ENCODE data around the gene KCNC4.

The KCNC4 gene

DNA sequence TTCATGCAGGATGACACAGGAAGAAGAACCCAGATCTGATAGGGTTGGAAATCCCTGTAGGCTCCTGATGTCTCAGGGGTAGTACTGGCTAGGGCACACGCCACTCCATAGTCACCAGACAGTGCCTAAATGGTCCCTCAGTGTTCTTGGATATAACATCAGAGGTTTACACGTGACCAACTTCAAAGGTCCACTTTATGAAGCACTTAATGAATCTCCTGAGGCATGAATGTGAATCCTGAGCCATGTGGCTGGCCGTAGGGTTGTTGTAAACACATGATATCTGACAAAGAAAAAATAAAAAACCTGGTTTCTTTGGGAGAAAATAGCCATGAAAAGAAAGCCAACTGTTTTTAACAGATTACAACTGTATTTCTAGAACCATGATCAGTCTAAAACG, 32.3 kb upstream of the KCNC4 start:
- H3K9me3 ChIP-seq (ENCODE audit: control insufficient read depth, insufficient read depth, low read length), result no peaks in the 10 kb centered on the region
- H3K4me1 ChIP-seq (ENCODE audit: insufficient read depth, low read length), result peaks cover 6% of the 10 kb centered on the region
- no peak overlapping the region for H3K9ac ChIP-seq (ENCODE audit: low read depth, low read length)

DNA sequence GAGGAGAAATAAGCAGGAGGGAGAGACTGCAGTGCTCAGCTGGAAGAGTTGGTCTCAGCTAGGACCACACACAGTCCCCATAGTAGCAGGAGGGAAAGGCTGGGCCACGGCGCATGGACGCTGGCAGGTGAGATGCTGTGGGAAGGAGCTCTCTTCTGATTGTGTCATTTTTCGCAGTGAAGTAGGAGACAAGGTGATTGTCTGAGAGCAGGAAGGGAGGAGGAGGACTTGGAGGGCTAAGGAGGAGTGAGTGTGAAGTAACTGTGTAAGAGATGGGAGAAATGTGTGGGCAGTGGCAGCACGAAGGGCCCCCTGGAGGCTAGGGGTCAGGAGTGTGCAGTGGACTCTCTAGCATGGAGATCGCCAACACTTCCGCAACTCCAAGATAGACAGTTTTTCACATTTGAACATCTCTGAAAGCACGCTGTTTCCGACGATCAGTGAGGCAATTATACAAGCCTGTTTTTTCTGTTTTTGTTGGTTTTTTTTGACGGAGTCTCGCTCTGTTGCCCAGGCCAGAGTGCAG, 26.4 kb upstream of the KCNC4 start:
- Histone ChIP-seq H3K9me3 (ENCODE audit: control insufficient read depth, insufficient read depth, low read length) (no peaks in the 10 kb centered on the region), H3K36me3 (ENCODE audit: insufficient read depth, low read length) (no peaks in the 10 kb centered on the region), H3K9ac (ENCODE audit: low read depth, low read length) (no peak overlapping the region), H3K4me1 (ENCODE audit: insufficient read depth, low read length) (no peaks in the 10 kb centered on the region)

More for the DNA sequence above, 32.3 kb upstream of the KCNC4 start:
- H3K36me3 ChIP-seq (ENCODE audit: insufficient read depth, low read length), result no peaks in the 10 kb centered on the region

DNA sequence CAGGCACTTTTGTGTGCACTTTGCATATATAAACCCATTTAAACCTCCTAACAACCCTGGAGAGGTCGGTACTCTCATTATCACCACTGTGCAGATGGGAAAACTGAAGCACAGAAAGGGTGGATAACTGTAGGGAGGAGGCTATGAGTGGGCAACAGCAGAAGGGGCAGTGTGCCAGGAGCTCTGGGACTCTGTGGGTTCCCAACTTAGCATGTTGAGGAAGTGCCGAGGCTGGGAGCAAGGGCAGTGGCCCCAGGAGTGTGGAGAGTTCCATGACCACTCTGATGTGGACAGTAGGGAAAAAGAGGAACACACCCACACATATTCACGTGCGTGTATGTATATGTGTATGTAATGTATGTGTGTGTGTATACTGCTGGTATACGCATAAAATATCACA, 25.7 kb upstream of the KCNC4 start:
- no peak overlapping the region for H3K9ac ChIP-seq (ENCODE audit: low read depth, low read length)
- H3K36me3 ChIP-seq (ENCODE audit: insufficient read depth, low read length), result no peaks in the 10 kb centered on the region
- no peaks in the 10 kb centered on the region for H3K9me3 ChIP-seq (ENCODE audit: control insufficient read depth, insufficient read depth, low read length)
- no peaks in the 10 kb centered on the region for H3K4me1 ChIP-seq (ENCODE audit: insufficient read depth, low read length)

DNA sequence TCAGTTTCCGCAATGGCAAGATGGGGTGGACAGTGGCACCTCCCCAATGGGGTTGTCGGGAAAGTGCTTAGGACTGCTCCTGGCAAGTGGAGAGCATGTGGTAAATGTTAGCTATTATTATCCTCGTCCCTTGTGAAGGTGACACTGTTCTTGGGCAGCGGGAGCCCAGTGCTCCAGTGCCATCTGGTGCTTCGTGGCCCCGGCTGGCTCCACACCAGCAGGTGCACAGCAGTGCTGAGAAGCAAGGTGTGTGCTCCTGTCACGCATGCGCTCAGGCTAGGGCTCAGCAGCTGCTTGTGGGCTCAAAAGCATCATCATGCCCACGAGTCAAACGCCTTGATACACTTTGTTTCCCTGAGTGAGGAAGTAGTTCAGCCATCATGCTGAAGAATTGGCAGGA, 24.9 kb upstream of the KCNC4 start:
- H3K9ac ChIP-seq (ENCODE audit: low read depth, low read length), result no peak overlapping the region
- H3K36me3 ChIP-seq (ENCODE audit: insufficient read depth, low read length), result no peaks in the 10 kb centered on the region
- H3K4me1 ChIP-seq (ENCODE audit: insufficient read depth, low read length), result no peaks in the 10 kb centered on the region

DNA sequence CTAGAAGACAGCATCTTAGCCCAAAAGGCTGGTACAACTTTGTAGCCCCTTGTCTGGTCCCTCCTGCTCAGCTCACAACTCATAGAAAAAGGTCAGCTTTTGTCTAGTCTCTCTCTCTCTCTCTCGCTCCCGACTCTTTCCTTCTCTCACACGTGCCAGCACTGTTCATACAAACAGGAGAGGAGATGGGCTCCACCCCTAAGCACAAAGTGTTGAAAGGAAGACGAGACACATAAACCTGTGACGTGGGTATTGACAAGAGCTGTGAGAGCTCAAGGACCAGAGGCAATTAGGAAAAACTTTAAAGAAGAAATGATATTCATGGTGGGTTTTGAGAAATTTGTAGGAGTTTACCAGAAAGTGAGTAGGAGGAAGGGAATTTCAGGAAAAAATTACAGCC, 23.6 kb upstream of the KCNC4 start:
- Histone ChIP-seq H3K9ac (ENCODE audit: low read depth, low read length) (no peak overlapping the region), H3K36me3 (ENCODE audit: insufficient read depth, low read length) (no peaks in the 10 kb centered on the region), H3K9me3 (ENCODE audit: control insufficient read depth, insufficient read depth, low read length) (no peaks in the 10 kb centered on the region), H3K4me1 (ENCODE audit: insufficient read depth, low read length) (no peaks in the 10 kb centered on the region)

More for the DNA sequence above, 24.9 kb upstream of the KCNC4 start:
- no peaks in the 10 kb centered on the region for H3K9me3 ChIP-seq (ENCODE audit: control insufficient read depth, insufficient read depth, low read length)

DNA sequence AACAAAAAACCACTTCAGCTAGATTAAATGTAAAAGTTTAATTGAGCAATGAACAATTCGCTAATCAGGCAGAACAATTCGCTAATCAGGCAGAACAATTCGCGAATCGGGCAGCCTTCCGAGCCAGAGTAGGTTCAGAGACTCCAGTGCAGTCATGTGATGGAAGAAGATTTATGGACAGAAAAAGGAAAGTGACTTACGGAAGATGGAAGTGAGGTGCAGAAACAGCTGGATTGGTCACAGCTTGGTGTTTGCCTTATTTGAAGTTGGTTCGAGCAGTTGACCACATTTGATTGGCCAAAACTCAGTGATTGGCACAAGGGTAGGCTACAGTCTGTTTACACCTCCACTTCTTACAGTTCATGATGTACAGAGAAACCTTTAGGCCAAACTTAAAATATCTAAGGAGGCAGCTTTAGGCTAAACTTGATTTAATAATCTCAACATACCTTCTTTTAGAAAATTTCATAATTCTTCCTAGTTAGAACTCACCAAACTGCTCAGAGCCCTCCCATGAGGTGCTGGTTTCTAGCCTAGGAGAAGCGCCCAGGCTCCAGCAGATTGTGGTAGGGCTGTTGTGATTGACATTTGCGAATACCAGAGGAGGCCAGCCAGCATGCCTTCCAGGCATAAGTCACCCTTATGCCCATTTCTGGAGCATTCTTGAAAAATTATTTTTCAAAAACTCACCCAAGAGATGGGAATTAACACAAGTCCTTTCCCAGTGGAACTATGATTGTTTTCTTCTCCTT, 22.8 kb upstream of the KCNC4 start:
- H3K9ac ChIP-seq (ENCODE audit: low read depth, low read length), result no peak overlapping the region
- no peaks in the 10 kb centered on the region for H3K4me1 ChIP-seq (ENCODE audit: insufficient read depth, low read length)
- H3K36me3 ChIP-seq (ENCODE audit: insufficient read depth, low read length), result no peaks in the 10 kb centered on the region
- H3K9me3 ChIP-seq (ENCODE audit: control insufficient read depth, insufficient read depth, low read length), result no peaks in the 10 kb centered on the region

DNA sequence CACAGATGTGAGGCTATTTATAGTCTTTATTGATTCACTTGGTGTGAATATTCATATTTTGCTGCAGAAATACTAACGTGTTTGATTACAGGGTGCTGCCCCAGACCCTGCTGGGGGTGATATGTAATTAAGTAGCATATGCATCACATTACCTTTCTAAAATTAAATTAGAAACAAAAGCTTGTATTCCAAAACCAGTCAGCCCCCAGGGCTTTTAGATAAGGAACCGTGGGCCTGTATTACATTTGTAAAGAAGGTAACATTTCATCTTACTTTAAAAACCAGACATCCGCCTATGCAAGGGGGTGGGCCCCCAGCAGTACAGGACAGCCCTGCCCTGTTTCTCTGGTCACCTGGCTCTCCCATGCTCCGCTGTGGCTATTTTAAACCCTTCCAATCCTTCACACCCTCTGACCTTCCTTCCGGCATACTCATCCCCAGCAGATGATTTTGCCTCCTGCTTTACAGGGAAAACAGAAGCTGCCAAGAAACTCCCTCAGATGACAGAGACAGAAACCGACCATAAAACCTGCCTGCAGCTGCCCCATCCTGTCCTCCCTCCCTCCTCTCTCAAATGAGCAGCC, 22.0 kb upstream of the KCNC4 start:
- Histone ChIP-seq H3K36me3 (ENCODE audit: insufficient read depth, low read length) (no peaks in the 10 kb centered on the region), H3K9me3 (ENCODE audit: control insufficient read depth, insufficient read depth, low read length) (no peaks in the 10 kb centered on the region), H3K4me1 (ENCODE audit: insufficient read depth, low read length) (no peaks in the 10 kb centered on the region), H3K9ac (ENCODE audit: low read depth, low read length) (no peak overlapping the region)

DNA sequence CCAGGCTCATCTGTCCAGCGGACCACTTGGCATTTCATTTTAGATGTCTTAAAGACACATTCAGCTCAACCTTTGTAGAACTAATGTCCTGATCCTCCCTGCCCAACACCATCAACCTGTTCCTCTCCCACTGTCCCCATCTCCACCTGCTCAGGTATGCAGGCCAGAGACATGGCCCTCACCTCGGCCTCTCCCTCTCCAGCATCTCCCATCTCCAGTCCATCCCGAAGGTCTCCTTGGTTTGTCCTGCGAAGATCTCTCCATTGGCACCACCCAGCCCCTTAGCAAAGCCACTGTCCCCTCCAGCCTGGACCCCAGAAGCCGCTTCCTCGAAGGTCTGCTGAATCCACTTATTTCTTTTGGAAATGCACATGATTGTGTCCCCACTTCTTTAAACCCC, 20.9 kb upstream of the KCNC4 start:
- Histone ChIP-seq H3K36me3 (ENCODE audit: insufficient read depth, low read length) (no peaks in the 10 kb centered on the region), H3K9ac (ENCODE audit: low read depth, low read length) (no peak overlapping the region), H3K9me3 (ENCODE audit: control insufficient read depth, insufficient read depth, low read length) (no peaks in the 10 kb centered on the region), H3K4me1 (ENCODE audit: insufficient read depth, low read length) (no peaks in the 10 kb centered on the region)

DNA sequence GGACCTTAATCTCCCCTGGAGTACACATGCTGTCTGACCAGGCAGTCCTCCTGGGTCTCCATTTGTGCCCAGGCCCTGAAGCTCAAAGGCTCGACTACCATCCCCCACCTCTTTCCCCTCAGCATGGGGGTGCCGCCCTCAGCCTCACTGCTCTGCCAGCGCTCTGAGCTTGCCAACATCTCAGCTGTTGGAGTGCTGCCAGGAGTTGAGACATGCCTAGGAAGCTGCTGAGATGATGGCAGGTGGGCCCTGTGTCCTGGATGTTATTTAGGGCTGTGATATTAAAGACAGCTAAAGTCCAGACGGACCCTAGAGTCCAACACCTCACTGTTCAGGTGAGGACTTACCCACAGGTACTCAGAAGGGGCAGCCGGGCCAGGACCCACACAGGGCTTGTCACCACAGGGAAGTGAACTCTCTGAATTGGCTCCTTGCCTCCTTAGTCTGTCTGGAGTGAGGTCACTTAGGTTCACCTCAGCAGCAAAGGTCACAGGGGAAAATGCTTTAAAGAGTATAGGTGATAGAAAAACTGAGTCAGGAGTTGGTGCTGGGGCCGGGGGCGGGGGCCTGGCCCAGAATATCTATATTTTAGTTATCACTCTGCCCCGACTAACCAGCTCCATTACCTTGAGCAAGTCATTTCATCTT, 19.7 kb upstream of the KCNC4 start:
- no peaks in the 10 kb centered on the region for H3K9me3 ChIP-seq (ENCODE audit: control insufficient read depth, insufficient read depth, low read length)
- H3K9ac ChIP-seq (ENCODE audit: low read depth, low read length), result no peak overlapping the region
- H3K36me3 ChIP-seq (ENCODE audit: insufficient read depth, low read length), result no peaks in the 10 kb centered on the region
- no peaks in the 10 kb centered on the region for H3K4me1 ChIP-seq (ENCODE audit: insufficient read depth, low read length)

DNA sequence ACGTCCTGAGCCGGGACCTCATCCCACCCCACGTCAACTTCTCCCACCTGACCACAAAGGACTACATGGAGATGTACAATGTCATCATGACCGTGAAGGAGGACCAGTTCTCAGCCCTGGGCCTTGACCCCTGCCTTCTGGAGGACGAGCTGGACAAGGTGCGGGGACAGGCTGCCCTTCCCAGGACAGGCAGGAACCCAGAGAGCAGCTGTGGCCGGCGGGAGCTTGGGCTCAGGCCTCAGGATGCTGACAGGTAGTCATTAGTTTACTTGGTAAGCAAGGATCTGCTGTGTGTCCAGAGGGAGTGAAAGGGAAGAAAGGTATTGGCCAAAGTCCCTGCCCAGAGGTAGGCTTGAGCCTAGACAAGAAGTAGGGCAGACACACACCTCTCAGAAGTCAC, 17.6 kb upstream of the KCNC4 start:
- Histone ChIP-seq H3K9me3 (ENCODE audit: control insufficient read depth, insufficient read depth, low read length) (no peaks in the 10 kb centered on the region), H3K9ac (ENCODE audit: low read depth, low read length) (no peak overlapping the region), H3K36me3 (ENCODE audit: insufficient read depth, low read length) (no peaks in the 10 kb centered on the region), H3K4me1 (ENCODE audit: insufficient read depth, low read length) (no peaks in the 10 kb centered on the region)

DNA sequence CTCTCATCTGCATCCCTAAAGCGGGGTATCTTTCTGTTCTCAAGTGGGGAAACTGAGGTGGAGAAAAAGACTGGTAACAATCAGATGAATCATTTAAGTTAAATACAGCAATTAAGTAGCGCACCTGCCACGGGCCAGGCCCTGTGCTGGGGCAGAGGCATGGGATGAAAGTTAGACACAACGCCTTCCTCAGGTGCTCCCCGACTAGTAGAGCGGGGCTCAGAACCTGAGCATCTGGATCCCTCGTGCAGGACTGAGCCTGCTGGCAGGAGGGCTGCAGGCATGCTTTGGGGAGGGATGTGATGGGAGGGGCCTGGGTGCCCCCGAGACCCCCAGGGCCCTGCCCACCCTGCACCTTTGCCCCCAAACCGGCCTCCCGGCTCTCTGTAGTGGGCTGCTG, 14.9 kb upstream of the KCNC4 start:
- Histone ChIP-seq H3K9me3 (ENCODE audit: control insufficient read depth, insufficient read depth, low read length) (no peaks in the 10 kb centered on the region), H3K4me1 (ENCODE audit: insufficient read depth, low read length) (no peaks in the 10 kb centered on the region), H3K36me3 (ENCODE audit: insufficient read depth, low read length) (no peaks in the 10 kb centered on the region), H3K9ac (ENCODE audit: low read depth, low read length) (no peak overlapping the region)

DNA sequence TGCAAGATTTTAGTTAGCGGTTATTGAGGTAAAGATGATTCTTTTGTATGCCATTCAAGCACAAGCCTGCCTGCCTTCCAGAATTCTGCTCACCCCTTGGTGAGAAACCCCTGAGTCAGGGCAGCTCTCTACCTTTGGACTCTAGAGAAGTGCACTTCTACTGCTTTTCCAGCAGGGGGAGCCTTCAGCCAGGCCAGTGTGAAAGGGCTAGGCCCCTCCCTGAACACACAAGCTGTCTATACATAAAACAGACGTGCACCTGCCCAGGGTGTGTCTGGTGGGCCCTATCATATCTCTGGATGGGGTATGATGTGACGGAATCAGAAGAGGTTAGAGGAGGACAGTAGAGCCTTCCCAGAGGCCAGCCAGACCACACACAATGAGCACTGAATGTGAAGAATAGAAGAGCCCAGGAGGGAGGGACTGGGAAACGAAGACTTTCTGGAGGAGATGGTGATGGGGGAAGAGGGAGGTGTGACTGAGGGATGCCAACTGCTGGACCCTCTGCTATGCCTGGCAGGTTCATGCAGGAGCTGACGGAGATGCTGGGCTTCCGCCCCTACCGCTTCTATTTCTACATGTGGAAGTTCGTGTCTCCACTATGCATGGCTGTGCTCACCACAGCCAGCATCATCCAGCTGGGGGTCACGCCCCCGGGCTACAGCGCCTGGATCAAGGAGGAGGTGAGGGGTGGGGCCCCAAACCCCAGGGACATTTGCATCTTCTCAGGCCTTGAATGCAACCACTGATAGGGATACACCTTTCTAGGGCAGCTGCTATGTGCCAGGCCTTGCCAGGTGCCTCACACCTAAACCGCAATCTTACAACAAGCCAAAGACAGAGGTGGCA, 13.0 kb upstream of the KCNC4 start:
- H3K9me3 ChIP-seq (ENCODE audit: control insufficient read depth, insufficient read depth, low read length), result no peaks in the 10 kb centered on the region
- peaks cover 7% of the 10 kb centered on the region; the same call in 1 of the 2 replicates for H3K4me1 ChIP-seq (ENCODE audit: insufficient read depth, low read length)
- H3K9ac ChIP-seq (ENCODE audit: low read depth, low read length), result no peak overlapping the region
- no peaks in the 10 kb centered on the region for H3K36me3 ChIP-seq (ENCODE audit: insufficient read depth, low read length)

DNA sequence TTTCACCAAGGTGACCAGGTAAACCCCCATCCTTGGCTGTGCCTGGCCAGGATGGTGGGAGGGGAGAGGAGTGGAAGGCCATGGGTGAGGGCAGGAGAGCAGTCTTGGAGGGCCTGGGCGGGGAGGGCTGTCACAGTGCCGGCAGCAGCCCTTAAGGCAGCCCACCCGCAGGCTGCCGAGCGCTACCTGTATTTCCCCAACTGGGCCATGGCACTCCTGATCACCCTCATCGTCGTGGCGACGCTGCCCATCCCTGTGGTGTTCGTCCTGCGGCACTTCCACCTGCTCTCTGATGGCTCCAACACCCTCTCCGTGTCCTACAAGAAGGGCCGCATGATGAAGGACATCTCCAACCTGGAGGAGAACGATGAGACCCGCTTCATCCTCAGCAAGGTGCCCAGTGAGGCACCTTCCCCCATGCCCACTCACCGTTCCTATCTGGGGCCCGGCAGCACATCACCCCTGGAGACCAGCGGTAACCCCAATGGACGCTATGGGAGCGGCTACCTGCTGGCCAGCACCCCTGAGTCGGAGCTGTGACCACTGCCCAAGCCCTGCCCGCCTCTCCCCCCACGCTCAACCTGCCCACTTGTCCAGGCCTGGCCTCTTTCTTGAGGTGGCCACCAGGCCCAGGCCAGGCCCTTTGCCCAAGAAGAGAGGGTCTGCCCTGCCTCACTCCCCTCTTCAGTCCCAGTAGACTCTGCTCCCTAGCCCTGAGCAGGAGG, 12.0 kb upstream of the KCNC4 start:
- no peak overlapping the region for H3K9ac ChIP-seq (ENCODE audit: low read depth, low read length)
- peaks cover 7% of the 10 kb centered on the region; the same call in 1 of the 2 replicates for H3K4me1 ChIP-seq (ENCODE audit: insufficient read depth, low read length)
- no peaks in the 10 kb centered on the region for H3K36me3 ChIP-seq (ENCODE audit: insufficient read depth, low read length)
- no peaks in the 10 kb centered on the region for H3K9me3 ChIP-seq (ENCODE audit: control insufficient read depth, insufficient read depth, low read length)

DNA sequence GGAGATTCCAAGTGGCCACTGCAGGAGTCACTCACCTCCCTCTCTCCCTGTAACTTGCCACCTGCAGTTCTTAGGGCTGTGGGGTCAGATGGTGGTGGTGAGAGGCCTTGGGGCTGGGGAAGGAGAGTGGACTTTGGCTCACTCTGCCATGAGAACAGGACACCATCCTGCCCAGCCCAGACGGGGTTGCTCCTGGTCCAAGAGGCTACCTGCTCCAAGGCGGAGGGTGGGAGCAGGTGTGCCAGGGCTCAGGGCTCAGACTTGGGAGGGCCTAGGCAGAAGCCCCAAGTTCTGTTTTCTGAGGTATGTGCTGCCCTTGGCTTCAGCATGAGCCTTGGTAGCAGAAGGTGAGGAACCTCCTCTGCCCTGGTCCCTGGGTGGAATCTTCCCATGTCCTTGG, 11.4 kb upstream of the KCNC4 start:
- Histone ChIP-seq H3K36me3 (ENCODE audit: insufficient read depth, low read length) (no peaks in the 10 kb centered on the region), H3K4me1 (ENCODE audit: insufficient read depth, low read length) (peaks cover 13% of the 10 kb centered on the region), H3K9ac (ENCODE audit: low read depth, low read length) (no peak overlapping the region), H3K9me3 (ENCODE audit: control insufficient read depth, insufficient read depth, low read length) (no peaks in the 10 kb centered on the region)

All from ES-I3 (cell line).